ENCODE results near the gene OR4E1.

- TF ChIP-seq CTCF (conservative IDR thresholded peaks at IDR 0.05 in 1 of 2, IDR thresholded peaks at IDR 0.05 in 1 of 2; ENCODE audit: extremely low read depth in 1 of 2, insufficient read depth in 1 of 2, low read depth in 1 of 2, low read length in 2 of 2) (no peak), EZH2 (IDR thresholded peaks at IDR 0.05; ENCODE audit: borderline replicate concordance, low read length) (no peak)
Observed at GRCh38 chr14:21699551-21699950, 25.9 kb upstream of the OR4E1 start.
